PC-9 (cell line): ENCODE measurements around the gene TMEM63C. TPM values are rescaled to one million over a fixed set of nuclear protein-coding genes. Genes with fewer than 3 reads are reported as not detected.

Experiments
- BruUV-seq: library from RNA; stranded (reverse); fragments of 400-500 nt; replicated peaks from 2 replicates; lab custom pipeline; 2021; lab: Mats Ljungman, UMichigan
- CTCF ChIA-PET: fragments of 300-600 bp; sonication (Branson Sonifier 250); formaldehyde crosslinking; loops from one replicate; lab custom pipeline; 2022; ENCODE audit warnings: antibody characterized with exemption; lab: Charles Lee
- POLR2A ChIA-PET: fragments of 300-600 bp; sonication (Branson Sonifier 250); formaldehyde crosslinking; loops from one replicate; lab custom pipeline; 2022; ENCODE audit warnings: antibody characterized with exemption; ENCODE audit not compliant: unreplicated experiment; lab: Charles Lee
- DNase-seq, 2 experiments: peaks; one replicate each; pipeline versions ENCODE4 v3.0.0 to v3.0.0-alpha.2; 2015 to 2022; ENCODE audit warnings: mixed read lengths in 1 of 2
- H2AFZ ChIP-seq: fragments of 200-600 bp; sonication (generic); 2 replicates; pipeline ENCODE4 v1.8.1; 2017; ENCODE audit warnings: antibody characterized with exemption
- H3F3A ChIP-seq: fragments of 200-600 bp; sonication (generic); 2 replicates; pipeline ENCODE4 v1.8.1; 2017; ENCODE audit warnings: antibody characterized with exemption, mild to moderate bottlenecking, low read depth; ENCODE audit not compliant: insufficient read depth
- H3K27ac ChIP-seq: fragments of 200-600 bp; sonication (generic); 2 replicates; pipeline ENCODE4 v1.6.1; 2016; ENCODE audit warnings: mixed run types
- H3K27me3 ChIP-seq: fragments of 200-600 bp; sonication (generic); 2 replicates; pipeline ENCODE4 v1.6.1; 2016; ENCODE audit warnings: low read depth, mixed run types; ENCODE audit not compliant: insufficient read depth
- H3K36me3 ChIP-seq: fragments of 200-600 bp; sonication (generic); 2 replicates; pipeline ENCODE4 v1.6.1; 2016; ENCODE audit warnings: low read depth, mixed run types
- H3K4me1 ChIP-seq: fragments of 200-600 bp; sonication (generic); replicated peaks from 2 replicates; pipeline ENCODE4 v1.6.1; 2016; ENCODE audit warnings: mixed run types; ENCODE audit not compliant: insufficient read depth
- H3K4me2 ChIP-seq: fragments of 200-600 bp; sonication (generic); 2 replicates; pipeline ENCODE4 v1.6.1; 2017; ENCODE audit warnings: mixed run types
- H3K4me3 ChIP-seq: fragments of 200-600 bp; sonication (generic); 2 replicates; pipeline ENCODE4 v1.6.1; 2016; ENCODE audit warnings: mixed run types
- H3K79me2 ChIP-seq: fragments of 200-600 bp; sonication (generic); 2 replicates; pipeline ENCODE4 v1.6.1; 2017; ENCODE audit warnings: low read depth, mixed run types
- H3K9me2 ChIP-seq: fragments of 200-600 bp; sonication (generic); 2 replicates; pipeline ENCODE4 v1.8.1; 2017; ENCODE audit warnings: mild to moderate bottlenecking; ENCODE audit not compliant: insufficient read depth
- H3K9me3 ChIP-seq: fragments of 200-600 bp; sonication (generic); 2 replicates; pipeline ENCODE4 v1.8.1; 2016; ENCODE audit warnings: low read depth; ENCODE audit not compliant: insufficient read depth
- H4K20me1 ChIP-seq: fragments of 200-600 bp; sonication (generic); 2 replicates; pipeline ENCODE4 v1.8.1; 2017; ENCODE audit not compliant: insufficient read depth
- CTCF ChIP-seq: fragments of 200-600 bp; sonication (generic); conservative IDR thresholded peaks from 2 replicates; pipeline ENCODE4 v1.6.1; 2017; ENCODE audit warnings: mixed run types, antibody characterized with exemption, mild to moderate bottlenecking, moderate library complexity
- EZH2 ChIP-seq: fragments of 200-600 bp; sonication (generic); IDR thresholded peaks from 2 replicates; pipeline ENCODE4 v1.8.0; 2017; ENCODE audit warnings: antibody characterized with exemption, low read depth
- intact Hi-C: fragments of 100-400 bp; cut with micrococcal nuclease; formaldehyde crosslinking; loops from one replicate; pipeline ENCODE4 v1.10.0; 2022; ENCODE audit not compliant: unreplicated experiment
- total RNA-seq: library from RNA; stranded (reverse); gene quantifications from 2 replicates; pipeline ENCODE4 v1.2.3, GENCODE V29; 2021

The TMEM63C gene
- total RNA-seq, 1 experiment from 2014 or later: 2.2 TPM

GRCh38 chr14:77213679-77214016, 32.0 kb downstream of the TMEM63C start:
- intact Hi-C loops: loop anchor here (1.0 kb wide), 4 partner anchors 61 to 340 kb away; no protein-coding TSS in a partner anchor
- no peak overlapping the region for H3K4me2 ChIP-seq
- H3F3A ChIP-seq: no peaks in the 10 kb centered on the region
- TF ChIP-seq CTCF: no peak
- no peak for TF ChIP-seq EZH2
- ChIA-PET CTCF (interaction anchor here (0.6 to 1.3 kb wide), 10 partner anchors 61 to 341 kb away, joined by 3 to 12 read pairs (median 4); no protein-coding TSS in a partner anchor), POLR2A (interaction anchor here (0.5 to 0.6 kb wide), 2 partner anchors 49 to 292 kb away, joined by 3 to 5 read pairs; no protein-coding TSS in a partner anchor)
- peaks cover 76% of the 10 kb centered on the region for H3K27me3 ChIP-seq
- H3K27ac ChIP-seq: no peak overlapping the region
- no peaks in the 10 kb centered on the region for H3K9me3 ChIP-seq
- no peaks in the 10 kb centered on the region for H3K4me1 ChIP-seq
- no peak for DNase-seq
- H3K9me2 ChIP-seq: no peaks in the 10 kb centered on the region
- H2AFZ ChIP-seq: no peak overlapping the region
- H3K79me2 ChIP-seq: no peaks in the 10 kb centered on the region
- no peaks in the 10 kb centered on the region for H3K36me3 ChIP-seq
- no peak overlapping the region for H3K4me3 ChIP-seq
- H4K20me1 ChIP-seq: no peaks in the 10 kb centered on the region
- BruUV-seq: no TSS peak

- no peaks in the 10 kb centered on the region for H3K79me2 ChIP-seq
- no peak overlapping the region for H3K4me2 ChIP-seq
- H3K4me3 ChIP-seq: no peak overlapping the region
- H3K9me2 ChIP-seq: no peaks in the 10 kb centered on the region
- ChIA-PET CTCF (interaction anchor here (1.2 kb wide), 1 partner anchor 341 kb away, joined by 5 read pairs; no protein-coding TSS in a partner anchor), POLR2A (no interaction called here)
- no peaks in the 10 kb centered on the region for H3F3A ChIP-seq
- no peaks in the 10 kb centered on the region for H3K36me3 ChIP-seq
- no peak for DNase-seq
- no peaks in the 10 kb centered on the region for H3K9me3 ChIP-seq
- intact Hi-C loops: loop anchor here (1.0 kb wide), 1 partner anchor 338 kb away; no protein-coding TSS in a partner anchor
- H3K27ac ChIP-seq: no peak overlapping the region
- H3K4me1 ChIP-seq: no peaks in the 10 kb centered on the region
- no peak overlapping the region for H2AFZ ChIP-seq
- peaks cover 82% of the 10 kb centered on the region for H3K27me3 ChIP-seq
- no peaks in the 10 kb centered on the region for H4K20me1 ChIP-seq
- TF ChIP-seq EZH2 (no peak), CTCF (no peak)
- BruUV-seq: no TSS peak
These were observed 32.6 kb downstream of the TMEM63C start for GRCh38 chr14:77214216-77214615.

- Histone ChIP-seq H3K4me3 (no peak overlapping the region), H3K36me3 (no peaks in the 10 kb centered on the region), H3K79me2 (no peaks in the 10 kb centered on the region), H4K20me1 (no peaks in the 10 kb centered on the region), H3F3A (no peaks in the 10 kb centered on the region), H3K27me3 (peaks cover 86% of the 10 kb centered on the region), H3K4me1 (no peaks in the 10 kb centered on the region), H3K9me3 (no peaks in the 10 kb centered on the region), H3K27ac (no peak overlapping the region), H2AFZ (no peak overlapping the region), H3K4me2 (no peak overlapping the region), H3K9me2 (no peaks in the 10 kb centered on the region)
- CTCF ChIA-PET: no interaction called here
- TF ChIP-seq CTCF (no peak), EZH2 (no peak)
- intact Hi-C loops: no loop called here
- no TSS peak for BruUV-seq
- POLR2A ChIA-PET: no interaction called here
- no peak for DNase-seq
These were observed 36.0 kb downstream of the TMEM63C start for GRCh38 chr14:77217551-77217950.
